Mesenteric fat pad (tissue), 1 donor: ENCODE data around the gene AVL9. TPM values are rescaled to one million over a fixed set of nuclear protein-coding genes. Genes with fewer than 3 reads are reported as not detected.
"Not testable (repeated sequence)": the region's sequence is repeated elsewhere in the genome, so short reads cannot be mapped to it uniquely, and the experiment has no call there.

Source experiments
- DNase-seq: peaks from one replicate; pipeline ENCODE4 v3.0.0-alpha.2; 2020; ENCODE audit warnings: low spot score
- total RNA-seq: library from RNA; stranded (reverse); fragmentation: NEBNext Ultra II Directional; extraction: Animal tissue kit (Norgen Biotek cat#: 25700); gene quantifications from one replicate; pipeline ENCODE4 v1.2.1, GENCODE V29; 2021
- donor health status: DM: yes; HTN: yes; CAD: no.

AVL9 gene
- total RNA-seq, 1 donor from 2014 or later: 35.5 TPM

- DNase-seq: not testable (repeated sequence)
These were observed 139.6 kb downstream of the AVL9 start for GRCh38 chr7:32634798-32635393.

GRCh38 chr7:32636725-32637462 is 141.6 kb downstream of the AVL9 start:
- not testable (repeated sequence) for DNase-seq

GRCh38 chr7:32637611-32638010 is 142.3 kb downstream of the AVL9 start:
- not testable (repeated sequence) for DNase-seq

Other genes with a start within 250 kb of the AVL9 start
- gene LSM5, start 5.1 kb upstream of the AVL9 start, total RNA-seq: 22.5 TPM